Stimulated activated CD4-positive, alpha-beta T cell treated with anti-CD3 and anti-CD28 coated beads, Interleukin-1b, Interleukin-23, amount 100 ng/mL, for 48 hours (primary cell): ENCODE measurements around the gene GUCY2D.
"Not testable (repeated sequence)": the region's sequence is repeated elsewhere in the genome, so short reads cannot be mapped to it uniquely, and the experiment has no call there.

Experiments used
- DNase-seq: peaks from one replicate; pipeline ENCODE4 v3.0.0-alpha.2; 2020

Gene GUCY2D

DNA sequence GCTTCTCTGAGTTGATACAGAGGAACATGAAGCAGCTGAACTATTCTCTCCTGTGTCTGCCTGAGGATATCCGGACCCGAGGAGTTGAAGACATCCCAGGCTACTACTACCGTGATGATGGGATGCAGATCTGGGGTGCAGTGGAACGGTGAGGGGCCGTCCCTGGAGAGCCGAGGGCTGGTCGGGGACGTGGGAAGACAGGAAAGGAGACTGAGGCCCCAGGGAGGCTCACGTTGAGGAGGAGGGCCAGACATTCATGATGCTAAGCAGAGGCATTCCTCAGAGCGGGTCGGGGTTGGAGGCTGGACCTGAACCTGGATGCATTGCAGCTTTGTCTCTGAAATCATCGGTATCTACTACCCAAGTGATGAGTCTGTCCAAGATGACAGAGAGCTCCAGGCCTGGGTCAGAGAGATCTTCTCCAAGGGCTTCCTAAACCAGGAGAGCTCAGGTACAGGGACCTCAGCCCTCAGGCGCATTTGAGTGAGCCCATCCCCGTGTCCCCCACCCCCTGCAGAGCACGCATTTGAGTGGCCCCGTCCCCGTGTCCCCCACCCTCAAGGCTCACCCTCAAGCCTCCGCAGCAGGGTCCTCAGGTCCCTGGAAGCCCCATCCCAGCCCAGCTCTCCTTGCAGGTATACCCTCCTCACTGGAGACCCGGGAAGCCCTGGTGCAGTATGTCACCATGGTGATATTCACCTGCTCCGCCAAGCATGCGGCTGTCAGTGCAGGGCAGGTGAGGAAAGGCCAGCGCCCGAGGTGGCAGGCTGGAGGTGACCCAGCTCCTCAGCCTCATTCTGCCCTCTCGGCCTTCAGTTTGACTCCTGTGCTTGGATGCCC, 44.7 kb downstream of the GUCY2D start:
- no peak for DNase-seq

DNA sequence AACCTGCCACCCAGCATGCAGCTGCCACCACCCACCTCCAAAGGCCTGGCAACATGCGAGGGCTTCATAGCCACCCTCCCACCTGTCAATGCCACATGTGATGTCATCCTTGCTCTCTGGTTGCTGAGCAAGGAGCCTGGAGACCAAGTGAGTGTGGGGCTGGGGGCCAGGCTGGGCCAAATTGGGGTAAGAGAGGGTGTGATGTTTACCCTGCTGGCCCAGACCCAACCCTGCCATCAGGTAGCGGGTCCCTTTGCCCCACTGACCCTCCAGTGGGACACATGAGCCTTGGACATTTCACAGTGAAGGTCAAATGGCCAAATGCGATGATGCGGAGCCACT, 45.3 kb downstream of the GUCY2D start:
- DNase-seq = no peak

DNA sequence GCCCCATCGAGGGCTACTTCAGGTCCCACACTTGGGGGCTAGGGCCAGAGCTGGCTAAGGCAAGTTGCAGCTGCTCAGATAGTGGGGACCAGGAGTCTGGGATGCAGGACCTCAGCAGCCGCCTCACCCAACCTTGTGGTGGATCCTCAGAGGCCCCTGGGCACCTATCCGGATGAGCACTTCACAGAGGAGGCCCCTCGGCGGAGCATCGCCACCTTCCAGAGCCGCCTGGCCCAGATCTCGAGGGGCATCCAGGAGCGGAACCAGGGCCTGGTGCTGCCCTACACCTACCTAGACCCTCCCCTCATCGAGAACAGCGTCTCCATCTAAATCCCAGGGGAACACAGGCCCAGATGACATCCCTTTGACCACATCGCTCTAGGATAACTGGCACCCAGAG, 45.8 kb downstream of the GUCY2D start:
- DNase-seq = no peak

DNA sequence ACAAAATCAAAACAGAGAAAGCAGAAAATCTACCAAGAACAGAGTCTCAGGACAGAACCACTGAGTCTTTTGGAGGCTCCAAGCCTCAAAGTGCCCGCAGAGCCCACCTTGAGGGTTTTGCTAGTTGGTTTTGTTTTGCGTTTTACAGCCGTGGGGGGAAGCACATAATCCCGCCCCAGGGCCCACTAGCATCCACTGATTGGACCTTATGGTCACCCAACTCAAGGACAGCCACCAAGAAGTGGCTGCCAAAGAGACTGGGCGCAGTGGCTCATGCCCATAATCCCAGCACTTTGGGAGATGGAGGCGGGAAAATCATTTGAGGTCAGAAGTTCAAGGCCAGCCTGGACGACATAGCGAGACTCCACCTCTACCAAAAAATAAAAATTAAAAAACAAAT, 46.3 kb downstream of the GUCY2D start:
- no peak for DNase-seq

DNA sequence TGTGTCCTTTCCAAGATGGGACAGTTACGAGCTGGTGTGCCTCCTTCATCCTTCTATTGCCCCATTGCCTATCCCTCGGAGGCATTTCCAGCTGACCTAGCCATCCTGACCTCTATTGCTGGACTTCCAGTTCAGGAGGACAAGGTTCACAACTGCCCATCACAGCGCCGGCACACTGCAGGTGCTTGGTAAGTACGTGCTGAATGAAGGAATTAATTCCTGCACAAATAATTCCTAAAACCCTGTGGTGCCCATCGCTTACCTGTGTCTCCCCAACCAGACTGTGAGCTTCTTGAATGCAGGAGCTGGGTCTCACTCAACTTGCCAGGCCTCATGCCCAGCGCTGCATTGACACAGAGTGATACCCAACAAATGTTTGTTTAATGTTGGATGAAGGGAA, 49.4 kb downstream of the GUCY2D start:
- DNase-seq = no peak

DNA sequence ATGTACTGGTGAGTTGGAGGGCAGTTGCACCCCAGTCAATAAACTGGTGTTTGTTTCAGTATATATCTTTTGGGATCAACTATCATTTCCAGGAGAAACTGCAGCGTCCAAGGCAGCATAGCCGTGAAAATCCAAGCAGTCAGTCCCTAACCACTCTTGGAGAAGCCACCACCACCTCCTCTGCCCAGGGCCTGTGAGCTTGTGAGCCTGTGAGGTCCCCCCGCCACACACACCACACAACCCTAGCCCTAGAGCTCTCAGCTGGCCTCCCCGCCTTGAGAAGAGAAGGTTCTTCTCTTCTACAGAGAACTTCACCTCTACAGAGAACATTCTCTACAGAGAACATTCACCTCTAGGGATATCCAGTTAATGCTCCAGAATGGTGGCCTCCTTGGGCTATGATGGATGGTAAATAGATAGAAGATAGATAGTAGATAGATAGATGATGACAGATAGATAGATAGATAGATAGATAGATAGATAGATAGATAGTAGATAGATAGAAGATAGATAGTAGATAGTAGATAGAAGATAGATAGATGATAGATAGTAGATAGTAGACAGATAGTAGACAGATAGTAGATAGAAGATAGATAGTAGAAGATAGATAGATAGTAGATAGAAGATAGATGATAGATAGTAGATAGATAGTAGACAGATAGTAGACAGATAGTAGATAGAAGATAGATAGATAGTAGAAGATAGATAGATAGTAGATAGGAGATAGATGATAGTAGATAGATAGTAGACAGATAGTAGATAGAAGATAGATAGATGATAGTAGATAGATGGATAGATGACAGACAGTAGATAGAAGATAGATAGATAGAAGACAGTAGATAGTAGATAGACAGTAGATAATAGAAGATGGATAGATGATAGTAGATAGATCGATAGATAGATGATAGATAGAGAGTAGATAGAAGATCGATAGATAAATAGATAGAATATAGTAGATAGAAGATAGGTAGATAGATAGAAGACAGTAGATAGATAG, 50.1 kb downstream of the GUCY2D start:
- no peak for DNase-seq

DNA sequence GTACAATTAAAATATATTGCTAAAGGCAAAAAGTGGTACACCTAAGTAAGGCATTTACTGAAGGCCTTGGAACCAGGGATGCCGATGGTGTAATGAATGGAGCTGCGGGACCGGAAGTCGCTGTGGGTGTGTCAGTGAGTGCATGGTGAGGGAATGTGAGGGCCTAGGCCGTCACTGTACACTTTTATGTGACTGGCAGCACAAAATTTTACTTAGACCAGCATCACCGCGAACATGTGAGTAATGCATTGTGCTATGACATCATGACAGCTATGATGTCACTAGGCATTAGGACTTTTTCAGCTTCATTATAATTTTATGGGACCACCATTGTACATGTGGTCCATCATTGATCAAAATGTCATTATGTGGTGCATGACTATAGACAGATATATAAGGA, 51.2 kb downstream of the GUCY2D start:
- no peak for DNase-seq

DNA sequence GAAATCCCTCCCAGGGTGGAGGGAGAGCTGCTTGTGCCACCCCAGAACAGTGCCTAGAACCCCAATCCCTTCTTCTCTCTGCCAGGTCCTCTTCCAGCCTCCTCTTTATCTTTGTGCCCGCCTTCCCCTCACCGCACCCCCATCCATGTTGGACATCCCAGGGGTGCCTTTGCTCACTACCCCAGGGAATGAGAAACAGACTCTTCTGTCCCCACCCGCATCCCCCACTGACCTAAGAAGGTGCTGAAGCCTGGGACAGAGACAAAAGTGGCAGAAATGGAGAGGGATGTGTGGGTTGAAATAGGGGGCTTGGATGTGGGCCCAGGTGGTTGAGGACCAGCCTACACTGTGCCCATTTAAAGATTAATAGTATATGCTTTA, 53.4 kb downstream of the GUCY2D start:
- DNase-seq = no peak

DNA sequence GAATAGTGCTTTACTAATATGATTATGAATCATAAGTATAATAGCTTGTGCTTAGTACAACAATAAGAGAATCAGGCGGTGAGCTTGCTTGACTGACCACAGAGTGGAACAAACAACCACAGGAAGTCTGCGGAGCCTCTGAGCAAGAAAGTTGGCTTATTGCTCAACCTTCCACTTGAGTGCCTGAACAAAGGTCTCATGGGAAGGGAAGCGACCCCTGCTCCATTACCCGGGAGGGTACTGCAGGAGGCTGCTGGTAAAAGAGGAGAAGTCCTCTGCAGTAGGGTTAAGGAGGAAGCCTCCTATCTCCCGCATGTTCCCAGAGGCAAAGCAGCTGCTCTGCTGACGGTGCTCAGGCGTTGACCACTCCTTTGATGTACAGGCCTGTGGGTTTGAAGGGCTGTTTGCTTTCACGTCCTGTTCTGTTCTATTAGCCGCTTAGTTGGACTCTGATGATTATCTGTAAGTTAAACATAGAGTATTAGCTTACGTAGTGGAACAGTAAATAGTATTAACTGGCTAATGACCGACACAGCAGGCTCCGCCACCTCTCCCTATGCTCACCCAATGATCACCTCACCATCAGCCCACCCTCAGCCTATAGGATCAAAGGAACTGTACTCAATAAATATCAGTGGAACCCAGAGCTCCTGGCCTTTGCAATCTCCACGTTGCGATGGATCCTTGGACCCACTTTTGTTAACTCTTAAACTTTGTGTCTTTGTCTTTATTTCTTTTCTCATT, 54.0 kb downstream of the GUCY2D start:
- peak; percentile 27 for DNase-seq

DNA sequence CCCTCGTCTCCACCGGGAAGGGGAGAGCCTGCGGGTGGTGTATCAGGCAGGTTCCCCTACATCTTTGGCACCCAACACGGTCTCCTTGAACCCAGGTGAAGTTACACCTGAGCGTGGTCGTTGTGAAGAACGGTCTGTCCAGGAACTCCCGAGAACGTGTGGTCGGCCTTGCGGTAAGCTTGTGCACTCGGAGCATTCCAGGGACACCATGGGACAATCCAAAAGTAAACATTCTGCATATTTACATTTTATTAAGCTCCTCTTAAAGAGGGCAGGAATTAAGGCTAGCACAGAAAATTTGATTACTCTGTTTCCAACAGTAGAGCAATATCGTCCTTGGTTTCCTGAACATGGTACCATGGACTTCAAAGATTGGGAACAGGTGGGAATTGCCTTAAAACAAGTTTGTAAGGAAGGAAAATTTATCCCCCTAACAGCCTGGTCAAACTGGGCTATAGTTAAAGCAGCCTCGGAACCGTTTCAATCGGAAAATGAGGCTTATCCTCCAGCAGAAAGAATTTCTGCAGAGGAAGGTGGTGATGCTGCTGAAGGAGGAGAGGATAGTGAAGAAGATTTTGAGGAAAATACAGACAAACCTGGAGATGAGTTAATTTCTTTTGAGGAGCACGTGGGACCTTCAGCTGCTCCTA, 54.7 kb downstream of the GUCY2D start:
- DNase-seq = no peak

DNA sequence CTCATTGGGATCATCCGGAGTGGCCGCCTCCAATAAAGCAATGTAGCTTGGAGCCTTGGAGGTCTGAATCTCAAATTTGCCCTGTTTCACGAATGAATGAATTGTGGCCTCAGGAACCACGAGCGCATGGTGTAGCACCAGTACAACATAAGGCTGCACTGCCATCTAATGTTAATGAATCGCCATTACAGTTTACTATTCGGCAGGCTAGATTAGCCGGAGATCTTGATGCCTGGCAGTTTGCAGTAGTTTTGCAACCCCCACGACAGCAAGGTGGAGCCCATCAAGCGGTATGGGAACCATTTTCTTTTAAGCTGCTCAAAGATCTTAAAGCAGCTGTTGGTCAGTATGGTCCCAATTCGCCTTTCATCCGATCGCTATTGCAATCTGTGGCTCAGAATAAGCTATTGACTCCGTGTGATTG, 55.3 kb downstream of the GUCY2D start:
- DNase-seq = peak; percentile 34

DNA sequence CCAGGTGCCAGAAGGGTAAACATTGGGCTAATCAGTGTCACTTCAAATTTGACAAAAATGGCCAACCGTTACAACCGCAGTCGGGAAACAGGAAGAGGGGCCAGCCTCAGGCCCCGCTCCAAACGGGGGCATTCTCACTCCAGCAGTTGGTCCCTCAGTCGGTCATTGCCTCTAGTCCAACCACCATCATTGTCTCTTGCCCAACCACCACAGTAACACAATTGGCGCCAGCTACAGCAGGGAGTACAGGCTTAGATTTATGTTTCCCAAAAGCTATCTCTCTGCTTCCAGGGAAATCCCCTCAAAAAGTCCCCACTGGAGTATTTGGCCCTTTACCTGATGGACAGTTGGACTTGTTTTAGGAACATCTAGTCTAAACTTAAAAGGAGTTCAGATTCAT, 56.7 kb downstream of the GUCY2D start:
- DNase-seq = no peak

DNA sequence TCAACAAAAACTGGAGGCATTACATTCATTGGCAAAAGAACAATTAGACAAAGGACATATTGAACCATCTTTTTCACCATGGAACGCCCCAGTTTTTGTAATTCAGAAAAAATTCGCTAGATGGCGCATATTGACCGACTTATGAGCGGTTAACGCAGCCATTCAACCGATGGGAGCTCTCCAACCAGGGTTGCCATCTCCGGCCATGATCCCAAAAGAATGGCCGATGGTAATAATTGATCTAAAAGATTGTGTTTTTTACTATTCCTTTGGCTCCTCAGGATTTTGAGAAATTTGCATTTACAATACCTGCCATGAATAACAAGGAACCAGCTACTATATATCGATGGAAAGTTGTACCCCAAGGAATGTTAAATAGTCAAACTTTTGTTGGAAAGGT, 57.9 kb downstream of the GUCY2D start:
- peak; percentile 40 for DNase-seq

DNA sequence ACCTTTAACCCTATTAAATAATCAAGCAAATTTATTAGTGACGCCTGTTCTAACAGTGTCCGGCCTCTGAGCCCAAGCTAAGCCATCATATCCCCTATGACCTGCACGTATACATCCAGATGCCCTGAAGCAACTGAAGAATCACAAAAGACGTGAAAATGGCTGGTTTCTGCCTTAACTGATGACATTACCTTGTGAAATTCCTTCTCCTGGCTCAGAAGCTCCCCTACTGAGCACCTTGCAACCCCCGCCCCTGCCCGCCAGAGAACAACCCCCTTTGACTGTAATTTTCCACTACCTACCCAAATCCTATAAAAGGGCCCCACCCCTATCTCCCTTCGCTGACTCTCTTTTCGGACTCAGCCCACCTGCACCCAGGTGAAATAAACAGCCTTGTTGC, 59.4 kb downstream of the GUCY2D start:
- not testable (repeated sequence) for DNase-seq

DNA sequence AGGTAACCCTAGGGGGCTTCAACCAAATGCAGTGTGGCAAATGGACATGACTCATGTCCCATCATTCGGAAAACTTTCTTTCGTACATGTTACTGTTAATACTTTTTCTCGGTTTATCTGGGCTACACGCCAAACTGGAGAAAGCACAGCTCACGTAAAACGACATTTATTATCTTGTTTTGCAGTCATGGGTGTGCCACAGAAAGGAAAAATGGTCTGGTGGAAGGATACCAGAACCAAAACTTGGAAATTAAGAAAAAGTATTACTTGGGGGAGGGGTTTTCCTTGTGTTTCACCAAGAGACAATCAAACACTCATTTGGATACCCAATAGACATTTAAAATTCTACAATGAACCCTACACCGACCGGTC, 60.0 kb downstream of the GUCY2D start:
- no peak for DNase-seq

DNA sequence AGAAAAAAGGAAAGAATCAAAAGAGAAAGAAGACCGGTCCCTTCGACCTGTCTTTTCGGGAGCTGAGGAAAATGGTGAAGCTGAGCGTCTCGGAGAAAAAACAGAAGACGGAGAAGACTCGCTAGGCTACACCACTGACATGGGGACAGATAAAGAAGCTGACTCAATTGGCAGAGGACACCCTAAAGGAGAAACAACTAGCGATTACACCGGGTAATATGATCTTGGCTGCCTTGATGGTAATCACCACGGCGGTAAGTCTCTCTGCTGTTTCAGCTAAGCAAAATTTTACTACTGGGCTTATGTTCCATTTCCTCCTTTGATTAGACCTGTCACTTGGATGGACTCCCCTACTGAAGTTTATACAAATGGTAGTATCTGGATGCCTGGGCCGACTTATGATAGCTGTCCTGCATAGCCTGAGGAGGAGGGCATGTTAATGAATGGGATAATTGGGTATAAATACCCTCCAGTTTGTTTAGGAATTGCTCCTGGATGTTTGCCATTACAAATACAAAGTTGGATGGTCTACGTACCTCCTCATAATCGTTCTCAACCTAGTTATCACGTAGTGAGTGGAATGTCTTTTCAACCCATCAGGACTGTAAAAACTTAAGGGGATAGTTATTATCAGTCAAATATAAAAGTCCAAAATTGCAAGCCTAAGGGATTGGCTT, 60.5 kb downstream of the GUCY2D start:
- DNase-seq = no peak

DNA sequence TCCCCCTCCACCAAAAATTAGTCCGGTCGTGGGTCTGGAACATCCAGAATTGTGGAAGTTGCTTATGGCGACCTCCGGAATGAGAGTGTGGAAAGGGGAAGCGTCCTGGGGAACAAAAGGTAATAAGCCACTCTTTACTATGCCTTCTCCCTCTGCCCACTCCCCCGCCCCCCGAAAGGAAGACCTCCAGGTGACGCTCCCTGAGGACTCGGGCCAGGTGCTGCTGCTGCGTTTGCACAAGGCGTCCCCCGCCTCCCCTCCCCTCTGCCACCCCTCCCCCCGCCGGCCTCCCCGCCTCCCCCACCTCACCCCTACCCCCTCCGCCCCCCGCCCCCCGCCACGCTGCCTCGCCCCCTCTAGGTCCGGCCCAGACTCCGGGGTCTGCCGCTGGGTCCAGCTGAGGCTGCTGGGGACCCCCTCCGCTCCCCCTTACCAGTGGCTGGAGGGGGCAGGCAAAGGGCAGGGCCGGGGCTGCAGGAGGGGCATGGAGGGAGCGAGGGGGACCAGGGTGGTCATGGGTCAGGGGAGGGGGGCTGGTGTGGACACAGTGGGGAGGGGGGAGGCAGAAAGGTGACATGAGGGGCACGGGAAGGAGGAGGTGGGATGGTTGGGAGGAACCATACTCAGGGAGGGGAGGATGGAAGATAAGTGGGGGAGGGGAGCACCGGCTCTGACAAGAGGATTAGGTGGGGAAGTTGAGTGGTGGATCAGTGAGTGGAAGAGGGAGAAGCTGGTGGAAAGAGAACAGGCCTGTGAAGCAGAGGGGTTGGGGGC, 61.5 kb downstream of the GUCY2D start:
- no peak for DNase-seq

DNA sequence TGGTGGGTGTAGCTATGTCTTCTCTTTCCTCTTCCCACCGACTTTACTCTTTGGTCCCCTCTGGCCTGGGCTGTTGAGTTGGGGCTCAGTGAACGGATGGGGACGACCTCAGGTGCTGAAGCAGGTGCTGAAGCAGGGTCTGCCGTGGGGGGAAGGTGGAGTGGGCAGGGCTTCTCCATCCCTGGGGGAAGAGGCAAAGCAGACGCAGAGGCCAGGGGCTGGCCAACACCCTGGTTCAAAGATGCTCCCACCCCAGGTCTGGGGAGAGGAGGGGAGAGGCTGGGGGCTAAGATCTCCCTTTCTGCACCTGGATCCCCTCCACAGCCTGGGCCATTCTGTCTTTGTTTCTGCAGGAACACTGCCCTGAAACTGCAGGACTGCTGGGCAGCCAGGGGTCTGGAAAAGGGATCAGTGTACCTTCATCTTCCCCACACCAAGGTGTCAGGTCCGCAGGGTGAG, 62.2 kb downstream of the GUCY2D start:
- no peak for DNase-seq

DNA sequence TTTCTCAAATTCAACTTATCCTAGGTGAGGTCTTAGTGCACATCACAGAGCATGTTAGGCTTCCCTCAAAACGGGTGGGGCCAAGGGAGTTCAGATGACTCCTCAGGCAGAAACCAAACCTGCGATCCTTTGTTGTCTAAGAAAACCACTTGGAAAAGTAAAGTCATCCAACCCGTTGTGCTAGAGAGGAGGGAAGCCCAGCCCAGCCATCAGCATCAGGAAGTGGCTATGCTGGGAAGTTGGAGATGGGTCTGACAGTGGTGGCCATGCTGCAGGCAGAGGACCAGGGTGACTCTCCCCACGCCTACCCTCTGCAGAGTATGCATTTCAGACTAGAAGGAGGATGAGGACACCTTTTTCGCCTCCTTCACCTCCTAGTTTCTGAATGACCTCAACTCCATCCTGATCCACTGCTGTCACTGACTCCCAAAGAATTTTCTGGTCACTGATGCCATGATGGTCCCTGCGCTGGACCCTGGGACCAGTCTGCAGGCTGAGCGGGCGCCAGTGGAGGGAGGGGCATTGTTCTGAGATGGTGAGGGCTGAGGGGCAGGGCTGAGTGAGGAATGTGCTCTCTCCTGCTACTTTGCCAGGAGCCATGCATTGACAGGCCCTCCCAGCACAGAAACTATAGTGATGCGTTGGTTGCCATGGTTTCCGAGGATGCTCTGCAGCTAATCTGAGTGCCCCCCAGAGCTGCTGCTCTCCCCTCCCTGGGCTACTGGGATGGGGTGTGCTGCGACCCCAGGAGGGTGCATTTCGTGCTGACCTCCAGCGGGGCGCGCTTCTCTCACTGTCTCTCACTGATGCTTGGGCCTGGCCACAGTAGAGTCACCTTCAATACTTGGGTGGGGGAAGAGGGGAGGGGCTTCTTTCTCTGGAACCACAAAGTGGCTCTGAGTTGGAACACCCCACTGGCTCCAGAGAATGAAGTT, 64.7 kb downstream of the GUCY2D start:
- no peak for DNase-seq

DNA sequence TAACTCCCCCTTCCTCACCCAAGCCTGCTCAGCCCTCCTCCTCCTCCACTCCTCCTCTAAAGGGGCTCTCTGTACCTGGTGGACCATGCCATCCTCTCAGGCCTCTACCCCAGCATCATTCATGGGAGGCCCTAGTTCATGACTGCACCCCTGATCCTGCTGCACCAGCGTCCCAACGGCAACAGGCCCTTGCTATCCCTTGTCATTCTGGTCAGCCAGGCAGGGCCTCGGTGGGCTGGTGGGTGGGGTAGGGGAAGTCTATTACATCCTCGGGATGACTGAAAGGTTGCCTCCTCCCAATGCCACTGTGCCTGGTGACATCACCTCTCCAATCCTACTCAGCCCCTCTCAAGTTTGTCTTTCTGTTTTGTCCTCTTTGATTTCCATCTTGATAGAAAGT, 65.4 kb downstream of the GUCY2D start:
- DNase-seq = no peak
